Omental fat pad (tissue), 4 donors: ENCODE data around the gene MXRA7. TPM values are rescaled to one million over a fixed set of nuclear protein-coding genes. Genes with fewer than 3 reads are reported as not detected.
"Not testable (repeated sequence)": the region's sequence is repeated elsewhere in the genome, so short reads cannot be mapped to it uniquely, and the experiment has no call there.

ENCODE experiments used
- ATAC-seq: fragments of 150-250 bp; one replicate; pipeline ENCODE4 v1.9.1; 2016; ENCODE audit warnings: mild to moderate bottlenecking, moderate library complexity; ENCODE audit not compliant: low FRiP score
- DNase-seq: peaks from one replicate; pipeline ENCODE4 v3.0.0-alpha.2; 2019; ENCODE audit warnings: low spot score
- CTCF ChIP-seq, 3 donors: fragments of 450-650 bp; IDR thresholded peaks; one replicate each; pipeline ENCODE4 v1.5.1; 2016 to 2017; ENCODE audit warnings: antibody characterized with exemption in 3 of 3, mild to moderate bottlenecking in 3 of 3, moderate library complexity in 2 of 3
- total RNA-seq, 4 donors: library from RNA; depleted of rRNA; stranded (reverse); fragments of >200 nt; gene quantifications; one replicate each; pipeline ENCODE4 v1.1.0, GENCODE V29; 2016

The MXRA7 gene
- total RNA-seq, 4 donors from 2014 or later = 150 to 231 (median 194) TPM

GRCh38 chr17:76640550-76641380 is 70.0 kb downstream of the MXRA7 start:
- DNase-seq (no peak), ATAC-seq (no peak)
- TF ChIP-seq CTCF (IDR thresholded peaks at IDR 0.05) = no peak

- DNase-seq = no peak
- TF ChIP-seq CTCF (IDR thresholded peaks at IDR 0.05) = no peak
- ATAC-seq = no peak
Measured at GRCh38 chr17:76638263-76638662, 72.5 kb downstream of the MXRA7 start.

GRCh38 chr17:76636486-76637206 is 74.1 kb downstream of the MXRA7 start:
- not testable (repeated sequence) for DNase-seq, ATAC-seq

GRCh38 chr17:76635659-76636360 is 75.0 kb downstream of the MXRA7 start:
- TF ChIP-seq CTCF (IDR thresholded peaks at IDR 0.05) = no peak
- no peak for DNase-seq
- no peak for ATAC-seq

GRCh38 chr17:76635039-76635438 is 75.7 kb downstream of the MXRA7 start:
- no peak for TF ChIP-seq CTCF (IDR thresholded peaks at IDR 0.05)
- no peak for DNase-seq
- ATAC-seq = no peak

- DNase-seq = no peak
- TF ChIP-seq CTCF (IDR thresholded peaks at IDR 0.05) = no peak
- ATAC-seq = no peak
Measured at GRCh38 chr17:76633628-76634328, 77.0 kb downstream of the MXRA7 start.
